ENCODE measurements around the gene NTN5. TPM values are rescaled to one million over a fixed set of nuclear protein-coding genes. Genes with fewer than 3 reads are reported as not detected.
A peak's percentile ranks its signal among the peaks of the same experiment; 100 is the strongest.

The NTN5 gene
- total RNA-seq, 1 experiment from 2014 or later: 0.57 TPM

GRCh38 chr19:48715681-48716171, 42.9 kb upstream of the NTN5 start:
- H3K27ac Mint-ChIP-seq (ENCODE audit: unreplicated experiment): no peak overlapping the region
- BruUV-seq (replicated peaks): no TSS peak
- H3K4me3 Mint-ChIP-seq (ENCODE audit: low read depth, unreplicated experiment): peak overlapping the region; percentile 89
- intact Hi-C loops (cut with micrococcal nuclease; ENCODE audit: unreplicated experiment): no loop called here
- H3K27me3 Mint-ChIP-seq (ENCODE audit: unreplicated experiment): peaks cover 13% of the 10 kb centered on the region
- H3K36me3 Mint-ChIP-seq (ENCODE audit: insufficient read depth, unreplicated experiment): peaks cover 52% of the 10 kb centered on the region
- TF ChIP-seq, protein P1, sequence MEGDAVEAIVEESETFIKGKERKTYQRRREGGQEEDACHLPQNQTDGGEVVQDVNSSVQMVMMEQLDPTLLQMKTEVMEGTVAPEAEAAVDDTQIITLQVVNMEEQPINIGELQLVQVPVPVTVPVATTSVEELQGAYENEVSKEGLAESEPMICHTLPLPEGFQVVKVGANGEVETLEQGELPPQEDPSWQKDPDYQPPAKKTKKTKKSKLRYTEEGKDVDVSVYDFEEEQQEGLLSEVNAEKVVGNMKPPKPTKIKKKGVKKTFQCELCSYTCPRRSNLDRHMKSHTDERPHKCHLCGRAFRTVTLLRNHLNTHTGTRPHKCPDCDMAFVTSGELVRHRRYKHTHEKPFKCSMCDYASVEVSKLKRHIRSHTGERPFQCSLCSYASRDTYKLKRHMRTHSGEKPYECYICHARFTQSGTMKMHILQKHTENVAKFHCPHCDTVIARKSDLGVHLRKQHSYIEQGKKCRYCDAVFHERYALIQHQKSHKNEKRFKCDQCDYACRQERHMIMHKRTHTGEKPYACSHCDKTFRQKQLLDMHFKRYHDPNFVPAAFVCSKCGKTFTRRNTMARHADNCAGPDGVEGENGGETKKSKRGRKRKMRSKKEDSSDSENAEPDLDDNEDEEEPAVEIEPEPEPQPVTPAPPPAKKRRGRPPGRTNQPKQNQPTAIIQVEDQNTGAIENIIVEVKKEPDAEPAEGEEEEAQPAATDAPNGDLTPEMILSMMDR (IDR thresholded peaks at IDR 0.05; ENCODE audit: unreplicated experiment): no peak
- DNase-seq: no peak
- H3K9me3 Mint-ChIP-seq (ENCODE audit: low read depth, unreplicated experiment): no peaks in the 10 kb centered on the region
- peaks cover 21% of the 10 kb centered on the region for H3K4me1 Mint-ChIP-seq (ENCODE audit: low read depth, unreplicated experiment)
- CTCF ChIA-PET: interaction anchor here (1.0 kb wide), 1 partner anchor 20 kb away, joined by 3 read pairs; no protein-coding TSS in a partner anchor

GRCh38 chr19:48714759-48715675, 42.2 kb upstream of the NTN5 start:
- intact Hi-C loops (cut with micrococcal nuclease; ENCODE audit: unreplicated experiment): no loop called here
- no TSS peak for BruUV-seq (replicated peaks)
- H3K9me3 Mint-ChIP-seq (ENCODE audit: low read depth, unreplicated experiment): no peaks in the 10 kb centered on the region
- TF ChIP-seq, protein P1 (IDR thresholded peaks at IDR 0.05; ENCODE audit: unreplicated experiment): no peak
- peak overlapping the region; percentile 65 for H3K27ac Mint-ChIP-seq (ENCODE audit: unreplicated experiment)
- peaks cover 13% of the 10 kb centered on the region for H3K27me3 Mint-ChIP-seq (ENCODE audit: unreplicated experiment)
- CTCF ChIA-PET: interaction anchor here (0.6 to 2.6 kb wide), 5 partner anchors 9 to 202 kb away, joined by 3 to 10 read pairs (median 4); no protein-coding TSS in a partner anchor
- DNase-seq: no peak
- peak overlapping the region; percentile 89 for H3K4me3 Mint-ChIP-seq (ENCODE audit: low read depth, unreplicated experiment)
- peaks cover 47% of the 10 kb centered on the region for H3K36me3 Mint-ChIP-seq (ENCODE audit: insufficient read depth, unreplicated experiment)
- peaks cover 21% of the 10 kb centered on the region for H3K4me1 Mint-ChIP-seq (ENCODE audit: low read depth, unreplicated experiment)

GRCh38 chr19:48713864-48714755, 41.3 kb upstream of the NTN5 start:
- no TSS peak for BruUV-seq (replicated peaks)
- peak overlapping the region; percentile 65 for H3K27ac Mint-ChIP-seq (ENCODE audit: unreplicated experiment)
- intact Hi-C loops (cut with micrococcal nuclease; ENCODE audit: unreplicated experiment): no loop called here
- TF ChIP-seq, protein P1 (IDR thresholded peaks at IDR 0.05; ENCODE audit: unreplicated experiment): no peak
- no peaks in the 10 kb centered on the region for H3K9me3 Mint-ChIP-seq (ENCODE audit: low read depth, unreplicated experiment)
- H3K4me3 Mint-ChIP-seq (ENCODE audit: low read depth, unreplicated experiment): peak overlapping the region; percentile 89
- H3K27me3 Mint-ChIP-seq (ENCODE audit: unreplicated experiment): peaks cover 11% of the 10 kb centered on the region
- H3K4me1 Mint-ChIP-seq (ENCODE audit: low read depth, unreplicated experiment): peaks cover 21% of the 10 kb centered on the region
- H3K36me3 Mint-ChIP-seq (ENCODE audit: insufficient read depth, unreplicated experiment): peaks cover 43% of the 10 kb centered on the region
- DNase-seq: peak; percentile 100
- CTCF ChIA-PET: interaction anchor here (0.6 to 2.6 kb wide), 6 partner anchors 10 to 203 kb away, joined by 3 to 10 read pairs (median 6); no protein-coding TSS in a partner anchor

Measured in Calu3 (cell line).